ENCODE results near the gene MT1M.

MT1M gene

DNA sequence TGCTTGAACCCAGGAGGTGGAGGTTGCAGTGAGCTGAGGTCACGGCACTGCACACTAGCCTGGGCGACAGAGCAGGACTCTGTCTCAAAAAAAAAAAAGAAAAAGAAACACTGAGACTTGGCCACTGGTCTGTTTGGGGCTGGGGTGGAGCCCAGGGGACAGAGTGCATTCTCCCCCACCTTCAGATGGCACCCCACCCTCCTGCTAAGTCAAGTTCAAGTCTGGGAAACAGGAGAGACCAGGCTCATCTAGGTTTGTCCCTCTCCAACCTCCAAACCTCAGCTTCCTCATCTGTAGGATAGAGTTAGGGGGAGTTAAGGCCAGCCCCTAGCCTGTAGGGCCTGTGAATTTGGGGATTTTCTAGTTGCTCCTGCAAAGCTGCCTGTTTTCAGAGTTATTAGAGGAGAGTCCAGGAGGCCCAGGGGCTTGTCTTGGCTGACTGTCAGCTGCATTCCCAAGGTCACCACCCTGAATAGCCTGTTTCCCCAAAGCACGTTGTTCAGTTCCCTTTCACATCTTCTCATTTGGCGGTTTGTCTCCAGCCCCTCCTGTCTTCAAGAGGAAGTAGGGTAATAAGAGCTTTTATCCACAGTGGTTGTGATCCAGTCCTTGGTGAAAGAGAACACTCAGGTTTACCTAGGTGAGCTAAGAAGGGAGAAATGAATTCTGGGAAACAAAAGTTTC, 40.9 kb upstream of the MT1M start:
- DNase-seq (ENCODE audit: low read depth): no peak
- TF ChIP-seq, protein P1, sequence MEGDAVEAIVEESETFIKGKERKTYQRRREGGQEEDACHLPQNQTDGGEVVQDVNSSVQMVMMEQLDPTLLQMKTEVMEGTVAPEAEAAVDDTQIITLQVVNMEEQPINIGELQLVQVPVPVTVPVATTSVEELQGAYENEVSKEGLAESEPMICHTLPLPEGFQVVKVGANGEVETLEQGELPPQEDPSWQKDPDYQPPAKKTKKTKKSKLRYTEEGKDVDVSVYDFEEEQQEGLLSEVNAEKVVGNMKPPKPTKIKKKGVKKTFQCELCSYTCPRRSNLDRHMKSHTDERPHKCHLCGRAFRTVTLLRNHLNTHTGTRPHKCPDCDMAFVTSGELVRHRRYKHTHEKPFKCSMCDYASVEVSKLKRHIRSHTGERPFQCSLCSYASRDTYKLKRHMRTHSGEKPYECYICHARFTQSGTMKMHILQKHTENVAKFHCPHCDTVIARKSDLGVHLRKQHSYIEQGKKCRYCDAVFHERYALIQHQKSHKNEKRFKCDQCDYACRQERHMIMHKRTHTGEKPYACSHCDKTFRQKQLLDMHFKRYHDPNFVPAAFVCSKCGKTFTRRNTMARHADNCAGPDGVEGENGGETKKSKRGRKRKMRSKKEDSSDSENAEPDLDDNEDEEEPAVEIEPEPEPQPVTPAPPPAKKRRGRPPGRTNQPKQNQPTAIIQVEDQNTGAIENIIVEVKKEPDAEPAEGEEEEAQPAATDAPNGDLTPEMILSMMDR (IDR thresholded peaks at IDR 0.05; ENCODE audit: control insufficient read depth, extremely low read depth, insufficient read depth): no peak
- no peak overlapping the region for H3K4me3 ChIP-seq (ENCODE audit: low read depth, low read length)

DNA sequence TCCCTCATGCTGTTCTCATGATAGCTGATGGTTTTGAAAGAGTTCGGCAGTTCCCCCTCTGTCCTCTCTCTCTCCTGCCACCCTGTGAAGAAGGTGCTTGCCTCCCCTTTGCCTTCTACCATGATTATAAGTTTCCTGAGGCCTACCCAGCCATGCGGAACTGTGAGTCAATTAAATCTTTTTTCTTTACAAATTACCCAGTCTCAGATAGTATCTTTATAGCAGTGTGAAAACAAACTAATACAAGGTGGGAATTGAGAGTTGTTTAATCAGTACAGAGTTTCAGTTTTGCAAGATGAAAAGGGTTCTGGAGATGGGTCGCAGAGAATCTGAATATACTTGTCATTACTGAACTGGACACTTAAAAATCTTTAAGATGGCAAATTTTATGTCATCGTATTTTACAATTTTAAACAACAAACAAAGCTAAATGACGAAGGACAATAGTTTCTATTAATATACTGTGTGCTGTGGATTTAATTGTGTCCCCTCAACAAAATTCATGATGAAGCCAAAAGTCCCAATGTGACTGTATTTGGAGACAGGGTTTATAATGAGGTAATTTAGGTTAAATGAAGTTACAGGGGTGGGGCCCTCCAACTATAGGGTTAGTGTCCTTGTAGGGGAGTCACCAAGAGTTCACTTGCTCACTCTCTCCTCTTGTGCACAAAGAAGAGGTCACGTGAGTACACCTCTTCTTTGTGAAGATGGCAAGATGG, 38.7 kb upstream of the MT1M start:
- H3K4me3 ChIP-seq (ENCODE audit: low read depth, low read length): no peak overlapping the region
- DNase-seq (ENCODE audit: low read depth): no peak
- TF ChIP-seq, protein P1 (IDR thresholded peaks at IDR 0.05; ENCODE audit: control insufficient read depth, extremely low read depth, insufficient read depth): no peak

DNA sequence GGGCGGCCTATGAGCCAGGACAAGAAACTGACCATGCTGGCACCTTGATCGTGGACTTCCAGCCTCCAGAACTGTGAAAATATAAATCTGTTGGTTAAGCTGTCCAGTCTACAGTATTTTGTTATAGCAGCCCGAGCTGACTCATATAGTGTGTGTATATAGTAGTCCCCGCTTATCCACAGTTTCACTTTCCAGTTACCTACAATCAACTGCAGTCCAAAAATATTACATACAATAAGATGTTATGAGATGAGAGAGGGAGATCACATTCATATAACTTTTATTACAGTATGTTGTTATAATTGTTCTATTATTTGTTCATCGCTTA, 38.2 kb upstream of the MT1M start:
- TF ChIP-seq, protein P1 (IDR thresholded peaks at IDR 0.05; ENCODE audit: control insufficient read depth, extremely low read depth, insufficient read depth): no peak
- no peak for DNase-seq (ENCODE audit: low read depth)
- no peak overlapping the region for H3K4me3 ChIP-seq (ENCODE audit: low read depth, low read length)

DNA sequence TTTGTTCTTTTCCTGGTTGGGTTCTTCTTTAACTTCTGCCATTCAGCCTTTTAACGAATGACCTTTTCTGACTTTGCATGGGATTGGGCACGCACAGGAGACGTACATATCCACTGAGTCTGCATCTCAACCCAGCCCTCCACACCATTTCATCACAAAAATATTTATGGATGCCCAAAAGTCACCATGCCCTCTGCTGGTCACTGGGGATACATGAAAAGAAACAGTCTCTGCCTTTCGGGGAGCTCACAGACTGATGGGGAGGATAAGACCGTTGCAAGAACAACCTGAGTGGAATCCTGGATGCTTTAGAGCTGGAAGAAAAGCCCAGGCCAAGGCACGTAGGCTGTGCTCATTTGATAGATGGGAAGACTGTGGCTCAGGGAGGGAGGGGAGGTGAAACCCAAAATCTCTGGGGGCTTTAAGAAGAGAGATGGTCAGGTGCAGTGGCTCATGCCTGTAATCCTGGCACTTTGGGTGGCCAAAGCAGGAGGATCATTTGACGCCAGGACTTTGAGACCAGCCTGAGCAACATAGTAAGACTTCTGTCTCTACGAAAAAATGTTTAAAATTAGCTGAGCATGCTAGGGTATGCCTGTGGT, 32.0 kb upstream of the MT1M start:
- TF ChIP-seq, protein P1 (IDR thresholded peaks at IDR 0.05; ENCODE audit: control insufficient read depth, extremely low read depth, insufficient read depth): peak; percentile 82
- no peak overlapping the region for H3K4me3 ChIP-seq (ENCODE audit: low read depth, low read length)
- no peak for DNase-seq (ENCODE audit: low read depth)

DNA sequence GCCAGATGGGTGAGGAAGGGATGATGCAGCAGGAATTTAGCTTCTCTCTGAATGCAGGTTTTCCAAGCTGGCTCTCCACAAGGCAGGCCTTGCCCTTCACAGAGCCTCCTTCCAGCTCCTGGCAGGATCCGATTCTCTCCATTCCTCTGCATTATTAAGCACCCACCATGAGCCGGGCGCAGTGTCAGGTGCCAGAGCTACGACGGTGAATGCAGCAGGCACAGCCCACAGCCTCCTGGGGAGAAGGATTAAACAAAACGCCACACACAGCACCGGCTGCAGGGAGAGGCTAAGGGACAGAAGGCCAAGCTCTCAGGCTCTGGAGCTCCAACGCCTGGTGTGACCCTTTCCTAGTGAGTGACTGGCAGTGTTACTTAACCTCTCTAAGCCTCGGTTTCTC, 31.1 kb upstream of the MT1M start:
- H3K4me3 ChIP-seq (ENCODE audit: low read depth, low read length): no peak overlapping the region
- TF ChIP-seq, protein P1 (IDR thresholded peaks at IDR 0.05; ENCODE audit: control insufficient read depth, extremely low read depth, insufficient read depth): no peak
- no peak for DNase-seq (ENCODE audit: low read depth)

DNA sequence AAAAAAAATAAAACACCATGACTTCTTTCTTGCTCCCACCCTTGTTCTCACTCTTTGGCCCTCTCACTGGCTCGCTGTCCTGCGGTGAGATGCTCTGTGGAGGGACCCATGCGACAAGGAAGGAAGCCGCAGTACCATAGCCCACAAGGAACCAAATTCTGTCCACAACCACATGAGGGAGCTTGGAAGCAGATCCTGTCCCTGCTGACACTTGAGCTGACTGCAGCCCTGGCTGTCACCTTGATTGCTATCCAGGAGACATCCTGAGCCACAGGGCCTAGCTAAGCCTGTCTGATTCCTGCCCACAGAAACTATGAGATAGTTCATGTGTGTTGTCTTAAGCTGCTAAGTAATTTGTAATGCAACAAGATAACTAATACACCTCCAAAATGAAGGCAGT, 28.9 kb upstream of the MT1M start:
- no peak for DNase-seq (ENCODE audit: low read depth)
- TF ChIP-seq, protein P1 (IDR thresholded peaks at IDR 0.05; ENCODE audit: control insufficient read depth, extremely low read depth, insufficient read depth): peak; percentile 70

More for the DNA sequence above, 28.9 kb upstream of the MT1M start:
- H3K4me3 ChIP-seq (ENCODE audit: low read depth, low read length): no peak overlapping the region
